Measurements from ENCODE around the gene CYP17A1. TPM values are rescaled to one million over a fixed set of nuclear protein-coding genes. Genes with fewer than 3 reads are reported as not detected.
"Not testable (repeated sequence)": the region's sequence is repeated elsewhere in the genome, so short reads cannot be mapped to it uniquely, and the experiment has no call there.

CYP17A1 gene
- polyA plus RNA-seq, 1 experiment = not detected

GRCh38 chr10:102841827-102842345, 4.7 kb upstream of the CYP17A1 start:
- no peak for DNase-seq (ENCODE audit: low read depth)
- no peaks in the 10 kb centered on the region for H3K36me3 ChIP-seq (ENCODE audit: control insufficient read depth, insufficient read depth, low read length)
- CTCF ChIA-PET = no interaction called here
- no peaks in the 10 kb centered on the region; the same call in 1 of the 2 replicates for H3K27me3 ChIP-seq (ENCODE audit: control insufficient read depth, insufficient read depth, low read length)
- H3K4me3 ChIP-seq (ENCODE audit: low read depth, low read length) = no peak overlapping the region
- POLR2A ChIA-PET = no interaction called here
- no peak for TF ChIP-seq CTCF (IDR thresholded peaks at IDR 0.05; ENCODE audit: insufficient read depth, low read depth, low read length)

- DNase-seq (ENCODE audit: low read depth); H3K4me3 ChIP-seq (ENCODE audit: low read depth, low read length); POLR2A ChIA-PET; H3K36me3 ChIP-seq (ENCODE audit: control insufficient read depth, insufficient read depth, low read length); H3K27me3 ChIP-seq (ENCODE audit: control insufficient read depth, insufficient read depth, low read length): not testable (repeated sequence)
- CTCF ChIA-PET = interaction anchor here (4.8 to 9.2 kb wide), 2 partner anchors 61 to 79 kb away, joined by 36 to 168 read pairs; partner anchors contain the start of gene CNNM2
These were observed 1.2 kb upstream of the CYP17A1 start for GRCh38 chr10:102838276-102838927.

GRCh38 chr10:102835007-102835482, 2.2 kb downstream of the CYP17A1 start:
- DNase-seq (ENCODE audit: low read depth) = no peak
- Histone ChIP-seq H3K27me3 (ENCODE audit: control insufficient read depth, insufficient read depth, low read length) (peaks cover 4% of the 10 kb centered on the region), H3K4me3 (ENCODE audit: low read depth, low read length) (no peak overlapping the region), H3K36me3 (ENCODE audit: control insufficient read depth, insufficient read depth, low read length) (no peaks in the 10 kb centered on the region)
- CTCF ChIA-PET = interaction anchor here (0.6 to 9.2 kb wide), 28 partner anchors 8 to 499 kb away, joined by 3 to 168 read pairs (median 4); partner anchors contain the start of genes AS3MT, BORCS7 and CNNM2
- POLR2A ChIA-PET = no interaction called here
- peak; percentile 86 for TF ChIP-seq CTCF (IDR thresholded peaks at IDR 0.05; ENCODE audit: insufficient read depth, low read depth, low read length)

- no peaks in the 10 kb centered on the region for H3K36me3 ChIP-seq (ENCODE audit: control insufficient read depth, insufficient read depth, low read length)
- peaks cover 4% of the 10 kb centered on the region for H3K27me3 ChIP-seq (ENCODE audit: control insufficient read depth, insufficient read depth, low read length)
- CTCF ChIA-PET = interaction anchor here (0.8 to 9.2 kb wide), 8 partner anchors 9 to 405 kb away, joined by 3 to 168 read pairs (median 3); partner anchors contain the start of gene CNNM2
- no peak for DNase-seq (ENCODE audit: low read depth)
- no peak for TF ChIP-seq CTCF (IDR thresholded peaks at IDR 0.05; ENCODE audit: insufficient read depth, low read depth, low read length)
- POLR2A ChIA-PET = no interaction called here
- H3K4me3 ChIP-seq (ENCODE audit: low read depth, low read length) = no peak overlapping the region
These were observed 3.1 kb downstream of the CYP17A1 start for GRCh38 chr10:102834143-102834542.

GRCh38 chr10:102832987-102833386, 4.2 kb downstream of the CYP17A1 start:
- POLR2A ChIA-PET = no interaction called here
- CTCF ChIA-PET = interaction anchor here (1.3 to 9.2 kb wide), 2 partner anchors 10 to 66 kb away, joined by 3 to 168 read pairs; no protein-coding TSS in a partner anchor
- no peak for DNase-seq (ENCODE audit: low read depth)
- TF ChIP-seq CTCF (IDR thresholded peaks at IDR 0.05; ENCODE audit: insufficient read depth, low read depth, low read length) = no peak
- H3K4me3 ChIP-seq (ENCODE audit: low read depth, low read length) = no peak overlapping the region
- peaks cover 4% of the 10 kb centered on the region for H3K27me3 ChIP-seq (ENCODE audit: control insufficient read depth, insufficient read depth, low read length)
- no peaks in the 10 kb centered on the region for H3K36me3 ChIP-seq (ENCODE audit: control insufficient read depth, insufficient read depth, low read length)

Measured in BJ (cell line).